ENCODE results near the gene CLNK.

DNA sequence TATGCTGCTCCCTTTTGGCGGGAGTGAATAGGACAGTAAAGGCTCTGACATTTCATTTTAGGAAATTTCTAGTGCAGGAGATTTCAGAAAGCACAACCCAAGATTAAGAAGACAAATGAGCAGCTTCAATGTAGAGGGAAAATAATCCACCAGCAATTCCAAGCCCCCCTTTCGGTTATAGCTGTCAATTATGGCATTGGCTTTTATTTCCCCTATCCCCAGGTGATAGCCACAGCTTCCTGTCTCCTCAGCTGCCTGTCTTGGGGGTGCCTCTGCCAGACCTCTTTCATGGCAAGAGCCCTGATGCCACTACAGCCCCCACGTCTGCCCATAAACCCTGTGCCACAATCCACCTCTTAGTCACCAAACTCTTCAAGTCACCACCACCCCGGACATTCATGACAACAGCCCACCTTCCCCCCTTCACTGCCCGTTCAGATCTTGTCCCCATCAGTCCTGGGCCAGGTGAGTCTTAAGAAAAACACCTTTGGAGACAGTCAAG, 48.4 kb upstream of the CLNK start:
- TF ChIP-seq, protein P1, sequence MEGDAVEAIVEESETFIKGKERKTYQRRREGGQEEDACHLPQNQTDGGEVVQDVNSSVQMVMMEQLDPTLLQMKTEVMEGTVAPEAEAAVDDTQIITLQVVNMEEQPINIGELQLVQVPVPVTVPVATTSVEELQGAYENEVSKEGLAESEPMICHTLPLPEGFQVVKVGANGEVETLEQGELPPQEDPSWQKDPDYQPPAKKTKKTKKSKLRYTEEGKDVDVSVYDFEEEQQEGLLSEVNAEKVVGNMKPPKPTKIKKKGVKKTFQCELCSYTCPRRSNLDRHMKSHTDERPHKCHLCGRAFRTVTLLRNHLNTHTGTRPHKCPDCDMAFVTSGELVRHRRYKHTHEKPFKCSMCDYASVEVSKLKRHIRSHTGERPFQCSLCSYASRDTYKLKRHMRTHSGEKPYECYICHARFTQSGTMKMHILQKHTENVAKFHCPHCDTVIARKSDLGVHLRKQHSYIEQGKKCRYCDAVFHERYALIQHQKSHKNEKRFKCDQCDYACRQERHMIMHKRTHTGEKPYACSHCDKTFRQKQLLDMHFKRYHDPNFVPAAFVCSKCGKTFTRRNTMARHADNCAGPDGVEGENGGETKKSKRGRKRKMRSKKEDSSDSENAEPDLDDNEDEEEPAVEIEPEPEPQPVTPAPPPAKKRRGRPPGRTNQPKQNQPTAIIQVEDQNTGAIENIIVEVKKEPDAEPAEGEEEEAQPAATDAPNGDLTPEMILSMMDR (IDR thresholded peaks at IDR 0.05), result no peak
- TF ChIP-seq EZH2 (IDR thresholded peaks at IDR 0.05; ENCODE audit: borderline replicate concordance, insufficient read depth, low read depth, low read length, poor library complexity, severe bottlenecking), result no peak

Measured in B cell (primary cell).